GM23338 (cell line): Measurements from ENCODE around the gene RNF220. TPM values are rescaled to one million over a fixed set of nuclear protein-coding genes. Genes with fewer than 3 reads are reported as not detected.

Experiments
- ATAC-seq: fragments of 200-7000 bp; cut with Tn5 transposase; 3 replicates; pipeline ENCODE4 v1.9.1; 2020
- DNase-seq: peaks from one replicate; pipeline ENCODE4 v3.0.0-alpha.2; 2015; ENCODE audit warnings: low spot score
- H2AFZ ChIP-seq: fragments of 200-600 bp; sonication (generic); 2 replicates; pipeline ENCODE4 v1.8.0; 2016; ENCODE audit warnings: antibody characterized with exemption, mild to moderate bottlenecking, moderate library complexity
- H3F3A ChIP-seq: fragments of 200-600 bp; sonication (generic); replicated peaks from 2 replicates; pipeline ENCODE4 v1.8.0; 2017; ENCODE audit warnings: antibody characterized with exemption, mixed run types, low read depth
- H3K27ac ChIP-seq: fragments of 200-600 bp; sonication (generic); 2 replicates; pipeline ENCODE4 v1.6.1; 2016; ENCODE audit warnings: low read depth
- H3K27me3 ChIP-seq: fragments of 200-600 bp; sonication (generic); 2 replicates; pipeline ENCODE4 v1.8.0; 2016; ENCODE audit warnings: mild to moderate bottlenecking, mixed run types, moderate library complexity; ENCODE audit not compliant: insufficient read depth
- H3K36me3 ChIP-seq: fragments of 200-600 bp; sonication (generic); 2 replicates; pipeline ENCODE4 v1.8.0; 2016; ENCODE audit warnings: mild to moderate bottlenecking; ENCODE audit not compliant: insufficient read depth
- H3K4me1 ChIP-seq: fragments of 200-600 bp; sonication (generic); 2 replicates; pipeline ENCODE4 v1.8.0; 2016; ENCODE audit warnings: mild to moderate bottlenecking, moderate library complexity; ENCODE audit not compliant: insufficient read depth
- H3K4me2 ChIP-seq: fragments of 200-600 bp; sonication (generic); 2 replicates; pipeline ENCODE4 v1.7.1; 2017; ENCODE audit warnings: mixed run types
- H3K4me3 ChIP-seq: fragments of 200-600 bp; sonication (generic); 2 replicates; pipeline ENCODE4 v1.6.1; 2016; ENCODE audit warnings: mixed run types
- H3K79me2 ChIP-seq: fragments of 200-600 bp; sonication (generic); replicated peaks from 2 replicates; pipeline ENCODE4 v1.8.0; 2017; ENCODE audit warnings: mild to moderate bottlenecking; ENCODE audit not compliant: insufficient read depth
- H3K9me2 ChIP-seq: fragments of 200-600 bp; sonication (generic); 2 replicates; pipeline ENCODE4 v1.8.0; 2017; ENCODE audit not compliant: insufficient read depth
- H4K20me1 ChIP-seq: fragments of 200-600 bp; sonication (generic); replicated peaks from 2 replicates; pipeline ENCODE4 v1.8.0; 2017; ENCODE audit warnings: mild to moderate bottlenecking; ENCODE audit not compliant: insufficient read depth
- H3K27ac Mint-ChIP-seq: 2 replicates; pipeline ENCODE4 v1.8.0; 2020; ENCODE audit warnings: inconsistent platforms, mild to moderate bottlenecking, moderate library complexity, mixed read lengths
- H3K27me3 Mint-ChIP-seq: 3 replicates; pipeline ENCODE4 v1.8.0; 2022; ENCODE audit warnings: low read depth, mild to moderate bottlenecking, moderate library complexity, mixed read lengths, inconsistent platforms; ENCODE audit not compliant: insufficient read depth, poor library complexity
- H3K36me3 Mint-ChIP-seq: 3 replicates; pipeline ENCODE4 v1.8.0; 2021; ENCODE audit warnings: low read depth, mild to moderate bottlenecking, inconsistent platforms, moderate library complexity, mixed read lengths
- H3K4me1 Mint-ChIP-seq: 3 replicates; pipeline ENCODE4 v1.8.0; 2020; ENCODE audit warnings: mild to moderate bottlenecking, inconsistent platforms, mixed read lengths
- H3K4me3 Mint-ChIP-seq: 3 replicates; pipeline ENCODE4 v1.8.0; 2021; ENCODE audit warnings: moderate library complexity, mild to moderate bottlenecking, inconsistent platforms, mixed read lengths
- H3K9me3 Mint-ChIP-seq: 3 replicates; pipeline ENCODE4 v1.8.0; 2020; ENCODE audit warnings: moderate library complexity, mild to moderate bottlenecking, inconsistent platforms, mixed read lengths
- CTCF ChIP-seq, 2 experiments: fragments of 200-600 bp in 1 of 2; sonication (generic) in 1 of 2; conservative IDR thresholded peaks; 2 replicates each; pipeline versions ENCODE4 v1.5.1 to v1.6.1; 2016 to 2017; ENCODE audit warnings: antibody characterized with exemption in 2 of 2, low read depth in 2 of 2, mild to moderate bottlenecking in 2 of 2, moderate library complexity in 1 of 2
- EZH2phosphoT487 ChIP-seq: fragments of 200-600 bp; sonication (generic); IDR thresholded peaks from one replicate; pipeline ENCODE4 v1.8.1; 2018; ENCODE audit warnings: antibody characterized with exemption; ENCODE audit not compliant: unreplicated experiment
- NANOG ChIP-seq: IDR thresholded peaks from 2 replicates; pipeline ENCODE4 v1.6.1; 2016; ENCODE audit warnings: antibody characterized with exemption, borderline replicate concordance
- REST ChIP-seq: IDR thresholded peaks from one replicate; pipeline ENCODE4 v1.6.1; 2018; ENCODE audit warnings: antibody characterized with exemption; ENCODE audit not compliant: unreplicated experiment
- STAT1 ChIP-seq: IDR thresholded peaks from one replicate; pipeline ENCODE4 v1.6.1; 2016; ENCODE audit warnings: antibody characterized with exemption; ENCODE audit not compliant: unreplicated experiment
- ZNF114 ChIP-seq: fragments of 250-450 bp; sonication (Bioruptor Pico); IDR thresholded peaks from 2 replicates; pipeline ENCODE4 v1.5.0; 2020; ENCODE audit warnings: mild to moderate bottlenecking, moderate library complexity
- ZNF462 ChIP-seq: fragments of 250-450 bp; sonication (Bioruptor Pico); IDR thresholded peaks from 2 replicates; pipeline ENCODE4 v1.5.0; 2020; ENCODE audit warnings: mild to moderate bottlenecking, moderate library complexity
- polyA plus RNA-seq: library from polyadenylated mRNA; unstranded; fragments of >200 nt; fragmentation: Nextera tagmentation; extraction: Ambion mirVana; gene quantifications from 2 replicates; pipeline ENCODE4 v1.2.1, GENCODE V29; 2016
- total RNA-seq: library from RNA; depleted of rRNA; stranded (reverse); fragments of >200 nt; shearing (Covaris generic); gene quantifications from 2 replicates; pipeline ENCODE4 v1.2.3, GENCODE V29; 2014

The RNF220 gene
- total and polyA plus RNA-seq, 2 experiments from 2014 or later, result 72.8 to 168 TPM

GRCh38 chr1:44433209-44433608 is 28.2 kb downstream of the RNF220 start (continued):
- no peak for TF ChIP-seq ZNF462 (CRISPR knock-in tag)
- TF ChIP-seq NANOG, result no peak
- TF ChIP-seq EZH2phosphoT487, result no peak
- TF ChIP-seq STAT1, result no peak
- TF ChIP-seq ZNF114, result no peak
- TF ChIP-seq CTCF (conservative IDR thresholded peaks at IDR 0.05; ENCODE audit: low read depth in 2 of 2), result no peak

- peak overlapping the region; percentile 0; the same call in 1 of the 2 replicates for H3K27ac ChIP-seq
- no peak for DNase-seq
- no peak for TF ChIP-seq REST
Observed at GRCh38 chr1:44436401-44437106, 31.5 kb downstream of the RNF220 start.

More at GRCh38 chr1:44436401-44437106, 31.5 kb downstream of the RNF220 start:
- H3K4me1 Mint-ChIP-seq, result peaks cover 41% of the 10 kb centered on the region
- peak; percentile 19; the same call in 2 of the 3 replicates for ATAC-seq
- Histone ChIP-seq H3K4me2 (0 out of 2 replicates have a peak overlapping the region, but pooled peaks have one; percentile 5), H3K4me3 (no peak overlapping the region), H4K20me1 (peaks cover 6% of the 10 kb centered on the region; the same call in 1 of the 2 replicates), H3K36me3 (no peaks in the 10 kb centered on the region), H3K27me3 (no peaks in the 10 kb centered on the region), H3K79me2 (peaks cover 27% of the 10 kb centered on the region), H2AFZ (no peak overlapping the region), H3K4me1 (peaks cover 42% of the 10 kb centered on the region), H3K9me2 (no peaks in the 10 kb centered on the region), H3F3A (no peaks in the 10 kb centered on the region; the same call in 1 of the 2 replicates)
- no peaks in the 10 kb centered on the region for H3K9me3 Mint-ChIP-seq
- H3K4me3 Mint-ChIP-seq, result no peak overlapping the region
- H3K36me3 Mint-ChIP-seq, result peaks cover 12% of the 10 kb centered on the region; the same call in 2 of the 3 replicates
- H3K27me3 Mint-ChIP-seq, result peaks cover 5% of the 10 kb centered on the region
- H3K27ac Mint-ChIP-seq, result no peak overlapping the region; the same call in 1 of the 2 replicates
